GM12878 (cell line): ENCODE results near the gene CDKN2B. TPM values are rescaled to one million over a fixed set of nuclear protein-coding genes. Genes with fewer than 3 reads are reported as not detected.
A peak's percentile ranks its signal among the peaks of the same experiment; 100 is the strongest.

Source experiments
- ATAC-seq: fragments of 200-7000 bp; cut with Tn5 transposase; 3 replicates; pipeline ENCODE4 v1.9.1; 2020; ENCODE audit warnings: mild to moderate bottlenecking, moderate library complexity
- BruUV-seq: library from RNA; stranded (reverse); fragments of 400-500 nt; replicated peaks from 2 replicates; lab custom pipeline; 2021; lab: Mats Ljungman, UMichigan
- CTCF ChIA-PET: fragments of 300-600 bp; sonication (Branson Sonifier 250); formaldehyde crosslinking; extraction: SDS; loops from one replicate; lab custom pipeline; 2021; ENCODE audit warnings: inconsistent platforms; lab: Yijun Ruan, JAX
- POLR2A ChIA-PET: fragments of 350-600 bp; formaldehyde crosslinking; extraction: SDS; loops from one replicate; lab custom pipeline; 2021; ENCODE audit warnings: inconsistent platforms; lab: Charles Lee
- RAD21 ChIA-PET: fragments of 300-600 bp; sonication (Branson Sonifier 250); formaldehyde crosslinking; loops from one replicate; lab custom pipeline; 2023; ENCODE audit warnings: antibody characterized with exemption; ENCODE audit not compliant: unreplicated experiment; lab: Charles Lee
- SMC1A ChIA-PET: fragments of 300-600 bp; sonication (Branson Sonifier 250); formaldehyde crosslinking; loops from one replicate; lab custom pipeline; 2023; ENCODE audit not compliant: unreplicated experiment, uncharacterized antibody; lab: Charles Lee
- DNase-seq: peaks from one replicate; pipeline ENCODE4 v3.0.0-alpha.2; 2011; ENCODE audit warnings: low read depth, low spot score
- FAIRE-seq: peaks from 3 replicates; lab custom pipeline; 2011; peaks lifted over from hg19 to GRCh38; lab: Jason Lieb, UNC
- H2AFZ ChIP-seq: 2 replicates; pipeline ENCODE4 v1.6.0; 2011; ENCODE audit warnings: low read depth, low read length, control low read depth; ENCODE audit not compliant: control insufficient read depth
- H3K27ac ChIP-seq: 2 replicates; pipeline ENCODE4 v1.5.1; 2011; ENCODE audit warnings: control low read depth; ENCODE audit not compliant: control insufficient read depth, insufficient read depth
- H3K27me3 ChIP-seq, 2 experiments: replicated peaks in 1 of 2; 2 replicates each; pipeline versions ENCODE4 v1.6.0 to v1.6.1; 2011; ENCODE audit warnings: low read length in 1 of 2; ENCODE audit not compliant: control insufficient read depth in 2 of 2, insufficient read depth in 2 of 2
- H3K36me3 ChIP-seq, 2 experiments: 2 replicates each; pipeline ENCODE4 v1.5.1; 2011; ENCODE audit warnings: low read length in 1 of 2; ENCODE audit not compliant: control insufficient read depth in 2 of 2, insufficient read depth in 2 of 2
- H3K4me1 ChIP-seq: 2 replicates; pipeline ENCODE4 v1.6.1; 2011; ENCODE audit warnings: mild to moderate bottlenecking, low read length, moderate library complexity, mixed read lengths; ENCODE audit not compliant: control insufficient read depth, insufficient read depth
- H3K4me2 ChIP-seq: 2 replicates; pipeline ENCODE4 v1.6.0; 2011; ENCODE audit warnings: control low read depth; ENCODE audit not compliant: control insufficient read depth, insufficient read depth
- H3K4me3 ChIP-seq: fragments of 200-600 bp; sonication (generic); 2 replicates; pipeline ENCODE4 v1.5.1; 2016
- H3K79me2 ChIP-seq: 2 replicates; pipeline ENCODE4 v1.6.0; 2011; ENCODE audit warnings: low read length; ENCODE audit not compliant: control insufficient read depth, insufficient read depth
- H3K9ac ChIP-seq: 2 replicates; pipeline ENCODE4 v1.8.0; 2011; ENCODE audit warnings: low read length, control low read depth, mixed read lengths; ENCODE audit not compliant: control insufficient read depth, insufficient read depth
- H3K9me3 ChIP-seq: replicated peaks from 3 replicates; pipeline ENCODE4 v1.5.1; 2011; ENCODE audit warnings: mild to moderate bottlenecking, low read length; ENCODE audit not compliant: control insufficient read depth, insufficient read depth
- H4K20me1 ChIP-seq: 2 replicates; pipeline ENCODE4 v1.6.0; 2011; ENCODE audit not compliant: control insufficient read depth, insufficient read depth
- BMI1 ChIP-seq: fragments of 450-650 bp; IDR thresholded peaks from 2 replicates; pipeline ENCODE4 v1.6.1; 2016; ENCODE audit warnings: mild to moderate bottlenecking, moderate library complexity, borderline replicate concordance
- CBX3 ChIP-seq: fragments of 200-600 bp; sonication (generic); IDR thresholded peaks from 2 replicates; pipeline ENCODE4 v1.6.1; 2016; ENCODE audit warnings: low read depth, borderline replicate concordance
- EED ChIP-seq: sonication (generic); IDR thresholded peaks from 2 replicates; pipeline ENCODE4 v1.6.1; 2016; ENCODE audit warnings: antibody characterized with exemption, low read depth
- EGR1 ChIP-seq, 2 experiments: IDR thresholded peaks; 1 replicate in 1 of 2; 2 replicates in 1 of 2; pipeline ENCODE4 v1.6.1; 2011 to 2012; ENCODE audit warnings: low read depth in 2 of 2, low read length in 2 of 2, borderline replicate concordance in 1 of 2, mild to moderate bottlenecking in 1 of 2, moderate library complexity in 1 of 2
- HCFC1 ChIP-seq: fragments of 150-350 bp; IDR thresholded peaks from 2 replicates; pipeline ENCODE4 v1.6.1; 2014; ENCODE audit warnings: low read length
- MYB ChIP-seq: fragments of 150-350 bp; IDR thresholded peaks from 2 replicates; pipeline ENCODE4 v1.6.1; 2014; ENCODE audit warnings: mild to moderate bottlenecking, low read depth, low read length, borderline replicate concordance
- NR2C2 ChIP-seq: IDR thresholded peaks from 2 replicates; pipeline ENCODE4 v1.6.1; 2011; ENCODE audit warnings: borderline replicate concordance, low read depth; ENCODE audit not compliant: control insufficient read depth, insufficient read length
- PAX8 ChIP-seq: fragments of 450-650 bp; IDR thresholded peaks from 2 replicates; pipeline ENCODE4 v1.6.1; 2017; ENCODE audit warnings: mild to moderate bottlenecking, moderate library complexity
- RAD51 ChIP-seq: fragments of 450-650 bp; IDR thresholded peaks from 2 replicates; pipeline ENCODE4 v1.6.1; 2016; ENCODE audit warnings: moderate library complexity, mild to moderate bottlenecking, inconsistent platforms
- SIN3A ChIP-seq: IDR thresholded peaks from 2 replicates; pipeline ENCODE4 v1.6.1; 2012; ENCODE audit warnings: low read depth, low read length, improper control_type of control experiment
- SMAD5 ChIP-seq: IDR thresholded peaks from 2 replicates; pipeline ENCODE4 v1.6.1; 2016; ENCODE audit warnings: antibody characterized with exemption, low read depth
- SMC3 ChIP-seq: IDR thresholded peaks from 2 replicates; pipeline ENCODE4 v1.6.1; 2011; ENCODE audit warnings: low read length, improper control_type of control experiment, borderline replicate concordance
- SPI1 ChIP-seq: IDR thresholded peaks from 2 replicates; pipeline ENCODE4 v1.6.1; 2011; ENCODE audit warnings: low read depth, mild to moderate bottlenecking, low read length, moderate library complexity, borderline replicate concordance; ENCODE audit not compliant: insufficient read depth
- TAF1 ChIP-seq: IDR thresholded peaks from 2 replicates; pipeline ENCODE4 v1.6.1; 2011; ENCODE audit warnings: mild to moderate bottlenecking, low read depth, low read length, borderline replicate concordance
- WGBS: methylation state at CpG from one replicate; pipeline ENCODE4 v1.1.6; 2016; ENCODE audit warnings: low lambda C conversion rate; ENCODE audit not compliant: insufficient replicate concordance, insufficient coverage; ENCODE audit errors: missing lambda C conversion rate; 5-methylcytosine and 5-hydroxymethylcytosine counted together
- in situ Hi-C: fragments of 300-500 bp; cut with MboI; formaldehyde crosslinking; loops from 9 replicates; pipeline ENCODE4 v1.14.3; 2018; ENCODE audit warnings: mixed read lengths
- intact Hi-C: fragments of 100-400 bp; cut with micrococcal nuclease; formaldehyde crosslinking; loops from one replicate; pipeline ENCODE4 v1.14.2; 2022; ENCODE audit not compliant: unreplicated experiment
- polyA plus RNA-seq, 11 experiments: library from polyadenylated mRNA; depleted of rRNA in 4 of 11; unstranded in 6 of 11; stranded (reverse) in 5 of 11; fragments of >200 nt; fragmentation: Nextera tagmentation in 4 of 11; fragmentation: Illumina TruSeq in 1 of 11; extraction: Ambion mirVana in 4 of 11; extraction: Trizol in 1 of 11; gene quantifications; 1 replicate in 1 of 11; 2 replicates in 10 of 11; pipeline versions ENCODE4 v1.2.1 to v1.2.3, GENCODE V29; 2011 to 2016; ENCODE audit warnings: inconsistent platforms in 2 of 11, missing spikeins in 2 of 11, low read depth in 1 of 11
- total RNA-seq, 4 experiments: library from RNA; depleted of rRNA in 3 of 4; stranded (reverse); fragments of >200 nt in 3 of 4; fragmentation: Illumina TruSeq in 1 of 4; extraction: Trizol in 1 of 4; gene quantifications; 2 replicates each; pipeline versions ENCODE4 v1.2.1 to v1.2.3, GENCODE V29; 2013 to 2021
- TF ChIP-seq, protein P1 (sequence below), 3 experiments: IDR thresholded peaks in 2 of 3; conservative IDR thresholded peaks in 1 of 3; 2 replicates each; pipeline ENCODE4 v1.5.1; 2011; ENCODE audit warnings: low read depth in 3 of 3, low read length in 3 of 3, mild to moderate bottlenecking in 3 of 3, control low read depth in 2 of 3, moderate library complexity in 2 of 3, inconsistent platforms in 1 of 3, mixed read lengths in 1 of 3; ENCODE audit not compliant: control insufficient read depth in 2 of 3, insufficient read depth in 1 of 3; ENCODE audit errors: extremely low read depth in 1 of 3
- TF ChIP-seq, protein P2 (sequence below): IDR thresholded peaks from 2 replicates; pipeline ENCODE4 v1.6.1; 2012; ENCODE audit warnings: mild to moderate bottlenecking, low read depth, low read length
- TF ChIP-seq, protein P3 (sequence below): IDR thresholded peaks from 2 replicates; pipeline ENCODE4 v1.6.1; 2012; ENCODE audit warnings: low read depth, low read length, improper control_type of control experiment

CDKN2B gene
- total and polyA plus RNA-seq, 10 of the 15 experiments (the other 5 are each of a cell fraction or from before 2014, with no cell fraction given): 0.03 to 0.47 (median 0.08) TPM; not detected in 1

DNA sequence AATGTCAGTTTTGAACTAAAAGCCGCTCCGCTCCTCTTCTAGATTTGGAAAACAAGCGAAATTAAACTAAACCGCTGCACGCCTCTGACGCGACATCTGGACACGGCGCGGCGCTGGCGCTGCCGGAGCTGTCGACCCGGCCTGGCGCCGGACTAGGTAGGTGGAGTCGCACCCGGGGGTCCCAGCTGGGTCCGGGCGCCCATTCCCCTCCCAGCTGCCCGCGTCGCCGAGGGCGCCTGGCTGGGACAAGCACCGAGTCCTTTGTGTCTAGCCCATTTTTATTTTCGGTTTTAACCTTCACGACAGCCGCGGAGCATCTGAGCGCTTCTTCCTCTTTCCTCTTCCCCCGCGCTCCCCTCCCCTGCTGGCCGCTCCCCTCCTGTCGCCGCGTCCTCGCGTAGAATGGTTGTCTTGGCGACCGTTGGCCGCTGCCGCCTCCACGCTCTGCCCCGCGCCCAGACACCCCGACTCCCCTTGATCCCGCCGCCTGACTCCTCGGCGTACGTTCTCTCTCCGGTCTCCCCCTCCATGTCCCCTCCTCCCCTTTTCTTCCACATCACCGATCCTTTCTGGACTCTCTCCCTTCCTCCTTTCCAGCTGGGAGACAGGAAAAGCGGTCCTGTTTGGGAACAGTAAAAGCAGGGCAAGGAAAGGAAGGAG is 14.0 kb downstream of the CDKN2B start:
- Histone ChIP-seq H3K9ac (peak overlapping the region; percentile 93), H3K4me3 (peak overlapping the region; percentile 89), H3K9me3 (no peaks in the 10 kb centered on the region), H3K4me1 (peaks cover 4% of the 10 kb centered on the region; the same call in 1 of the 2 replicates), H3K4me2 (peak overlapping the region; percentile 96), H3K79me2 (peaks cover 30% of the 10 kb centered on the region), H3K27ac (peak overlapping the region; percentile 91), H4K20me1 (no peaks in the 10 kb centered on the region), H3K27me3 (no peaks in the 10 kb centered on the region), H3K36me3 (no peaks in the 10 kb centered on the region), H2AFZ (peak overlapping the region; percentile 93)
- FAIRE-seq: peak; percentile 86
- DNase-seq: peak; percentile 55
- BruUV-seq: TSS peak; percentile 68
- 1% methylated on average over 53 of the region's 56 CpGs for WGBS
- CTCF ChIA-PET: interaction anchor here (0.6 to 7.9 kb wide), 6 partner anchors 13 to 1110 kb away, joined by 3 to 54 read pairs (median 4); partner anchors contain the start of gene CDKN2B
- intact Hi-C loops: no loop called here
- in situ Hi-C loops: no loop called here
- POLR2A ChIA-PET: no interaction called here
- peak; percentile 82 for ATAC-seq
- SMC1A ChIA-PET: interaction anchor here (0.5 to 3.8 kb wide), 4 partner anchors 10 to 187 kb away, joined by 3 to 16 read pairs (median 4); partner anchors contain the start of gene CDKN2B
- RAD21 ChIA-PET: interaction anchor here (1.4 to 1.9 kb wide), 3 partner anchors 8 to 182 kb away, joined by 3 to 6 read pairs (median 4); partner anchors contain the start of gene CDKN2B
- TF ChIP-seq SPI1 (peak; percentile 55; the same call in 1 of the 2 replicates), RAD51 (no peak), MYB (no peak), HCFC1 (peak; percentile 39; the same call in 1 of the 2 replicates), EED (peak; percentile 42; the same call in 1 of the 2 replicates), TAF1 (no peak), BMI1 (peak; percentile 94), EGR1 (IDR thresholded peaks at IDR 0.05; ENCODE audit: borderline replicate concordance in 1 of 2, low read depth in 2 of 2, low read length in 2 of 2) (no peak), SIN3A (peak; percentile 90), SMC3 (no peak), PAX8 (no peak), CBX3 (no peak), NR2C2 (no peak), SMAD5 (no peak)
- TF ChIP-seq, protein P1, sequence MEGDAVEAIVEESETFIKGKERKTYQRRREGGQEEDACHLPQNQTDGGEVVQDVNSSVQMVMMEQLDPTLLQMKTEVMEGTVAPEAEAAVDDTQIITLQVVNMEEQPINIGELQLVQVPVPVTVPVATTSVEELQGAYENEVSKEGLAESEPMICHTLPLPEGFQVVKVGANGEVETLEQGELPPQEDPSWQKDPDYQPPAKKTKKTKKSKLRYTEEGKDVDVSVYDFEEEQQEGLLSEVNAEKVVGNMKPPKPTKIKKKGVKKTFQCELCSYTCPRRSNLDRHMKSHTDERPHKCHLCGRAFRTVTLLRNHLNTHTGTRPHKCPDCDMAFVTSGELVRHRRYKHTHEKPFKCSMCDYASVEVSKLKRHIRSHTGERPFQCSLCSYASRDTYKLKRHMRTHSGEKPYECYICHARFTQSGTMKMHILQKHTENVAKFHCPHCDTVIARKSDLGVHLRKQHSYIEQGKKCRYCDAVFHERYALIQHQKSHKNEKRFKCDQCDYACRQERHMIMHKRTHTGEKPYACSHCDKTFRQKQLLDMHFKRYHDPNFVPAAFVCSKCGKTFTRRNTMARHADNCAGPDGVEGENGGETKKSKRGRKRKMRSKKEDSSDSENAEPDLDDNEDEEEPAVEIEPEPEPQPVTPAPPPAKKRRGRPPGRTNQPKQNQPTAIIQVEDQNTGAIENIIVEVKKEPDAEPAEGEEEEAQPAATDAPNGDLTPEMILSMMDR (IDR thresholded peaks at IDR 0.05 in 2 of 3, conservative IDR thresholded peaks at IDR 0.05 in 1 of 3; ENCODE audit: control insufficient read depth in 2 of 3, extremely low read depth in 1 of 3, insufficient read depth in 1 of 3, low read depth in 3 of 3, low read length in 3 of 3): no peak
- TF ChIP-seq, protein P2, sequence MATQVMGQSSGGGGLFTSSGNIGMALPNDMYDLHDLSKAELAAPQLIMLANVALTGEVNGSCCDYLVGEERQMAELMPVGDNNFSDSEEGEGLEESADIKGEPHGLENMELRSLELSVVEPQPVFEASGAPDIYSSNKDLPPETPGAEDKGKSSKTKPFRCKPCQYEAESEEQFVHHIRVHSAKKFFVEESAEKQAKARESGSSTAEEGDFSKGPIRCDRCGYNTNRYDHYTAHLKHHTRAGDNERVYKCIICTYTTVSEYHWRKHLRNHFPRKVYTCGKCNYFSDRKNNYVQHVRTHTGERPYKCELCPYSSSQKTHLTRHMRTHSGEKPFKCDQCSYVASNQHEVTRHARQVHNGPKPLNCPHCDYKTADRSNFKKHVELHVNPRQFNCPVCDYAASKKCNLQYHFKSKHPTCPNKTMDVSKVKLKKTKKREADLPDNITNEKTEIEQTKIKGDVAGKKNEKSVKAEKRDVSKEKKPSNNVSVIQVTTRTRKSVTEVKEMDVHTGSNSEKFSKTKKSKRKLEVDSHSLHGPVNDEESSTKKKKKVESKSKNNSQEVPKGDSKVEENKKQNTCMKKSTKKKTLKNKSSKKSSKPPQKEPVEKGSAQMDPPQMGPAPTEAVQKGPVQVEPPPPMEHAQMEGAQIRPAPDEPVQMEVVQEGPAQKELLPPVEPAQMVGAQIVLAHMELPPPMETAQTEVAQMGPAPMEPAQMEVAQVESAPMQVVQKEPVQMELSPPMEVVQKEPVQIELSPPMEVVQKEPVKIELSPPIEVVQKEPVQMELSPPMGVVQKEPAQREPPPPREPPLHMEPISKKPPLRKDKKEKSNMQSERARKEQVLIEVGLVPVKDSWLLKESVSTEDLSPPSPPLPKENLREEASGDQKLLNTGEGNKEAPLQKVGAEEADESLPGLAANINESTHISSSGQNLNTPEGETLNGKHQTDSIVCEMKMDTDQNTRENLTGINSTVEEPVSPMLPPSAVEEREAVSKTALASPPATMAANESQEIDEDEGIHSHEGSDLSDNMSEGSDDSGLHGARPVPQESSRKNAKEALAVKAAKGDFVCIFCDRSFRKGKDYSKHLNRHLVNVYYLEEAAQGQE: no peak
- TF ChIP-seq, protein P3, sequence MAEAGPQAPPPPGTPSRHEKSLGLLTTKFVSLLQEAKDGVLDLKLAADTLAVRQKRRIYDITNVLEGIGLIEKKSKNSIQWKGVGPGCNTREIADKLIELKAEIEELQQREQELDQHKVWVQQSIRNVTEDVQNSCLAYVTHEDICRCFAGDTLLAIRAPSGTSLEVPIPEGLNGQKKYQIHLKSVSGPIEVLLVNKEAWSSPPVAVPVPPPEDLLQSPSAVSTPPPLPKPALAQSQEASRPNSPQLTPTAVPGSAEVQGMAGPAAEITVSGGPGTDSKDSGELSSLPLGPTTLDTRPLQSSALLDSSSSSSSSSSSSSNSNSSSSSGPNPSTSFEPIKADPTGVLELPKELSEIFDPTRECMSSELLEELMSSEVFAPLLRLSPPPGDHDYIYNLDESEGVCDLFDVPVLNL: no peak
